Activated T-cell treated with anti-CD3 and anti-CD28 coated beads for 1 hour (primary cell): Measurements from ENCODE around the gene RFX2.
"Not testable (repeated sequence)": the region's sequence is repeated elsewhere in the genome, so short reads cannot be mapped to it uniquely, and the experiment has no call there.

Source experiments
- DNase-seq: peaks from one replicate; pipeline ENCODE4 v3.0.0-alpha.2; 2020; ENCODE audit warnings: low read depth

RFX2 gene

DNA sequence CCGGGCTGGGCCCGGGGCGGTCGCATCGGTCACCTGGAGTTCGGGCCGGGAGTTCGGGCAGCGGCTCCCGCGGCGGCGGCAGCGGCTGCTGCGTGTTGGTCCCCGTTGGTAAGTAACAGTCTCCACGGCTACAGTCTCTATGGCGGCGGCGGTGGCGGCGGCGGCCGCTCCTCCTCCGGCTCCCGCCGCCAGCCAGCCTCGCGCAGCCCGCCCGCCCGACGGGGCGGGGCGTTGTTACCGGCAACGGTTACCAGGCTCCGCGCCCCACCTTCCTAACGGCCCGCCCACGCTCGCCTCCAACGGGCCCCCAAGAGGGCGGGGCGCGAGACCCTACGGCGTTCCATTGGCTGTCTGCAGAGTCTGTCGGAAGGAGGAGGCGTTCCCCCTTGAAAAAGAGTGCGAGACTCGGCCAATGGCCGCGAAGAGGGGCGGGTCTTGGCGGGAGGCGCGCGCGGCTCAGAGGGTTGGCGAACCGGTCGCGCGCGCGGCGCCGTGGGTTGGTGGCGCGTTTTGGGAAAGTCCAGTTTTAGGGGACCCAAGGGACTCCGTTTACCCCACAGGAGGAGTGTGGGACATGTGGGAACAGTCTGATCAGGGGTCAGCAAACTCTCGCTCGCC, at the start of gene RFX2:
TSS of gene RFX2 (minus strand) at position 141 of the 618 bp plus-strand sequence. CDS start 63,004 bp downstream, outside the sequence.
- DNase-seq = peak; percentile 99

- no peak for DNase-seq
These were observed 45.7 kb upstream of the RFX2 start for GRCh38 chr19:6156033-6156432.

DNA sequence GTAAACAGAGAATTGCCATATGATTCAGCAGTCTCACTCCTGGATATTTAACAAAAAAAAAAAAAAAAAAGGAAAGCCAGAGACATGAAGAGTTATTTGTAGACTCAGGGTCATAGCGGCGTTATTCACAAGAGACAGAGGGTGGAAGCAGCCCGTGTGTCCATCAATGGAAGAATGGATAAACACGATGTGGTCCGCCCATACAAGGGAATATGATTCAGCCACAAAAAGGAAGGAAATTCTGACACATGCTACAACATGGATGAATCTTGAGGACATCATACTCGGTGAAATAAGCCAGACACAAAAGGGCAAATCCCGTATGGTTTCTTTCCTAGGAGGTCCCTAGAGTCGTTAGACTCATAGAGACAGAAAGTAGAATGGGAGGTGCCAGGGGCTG, 40.0 kb upstream of the RFX2 start:
- DNase-seq = no peak

- DNase-seq = no peak
These were observed 30.9 kb upstream of the RFX2 start for GRCh38 chr19:6141217-6141616.

GRCh38 chr19:6138511-6138910, 28.2 kb upstream of the RFX2 start:
- DNase-seq = no peak

- DNase-seq = no peak
These were observed 27.8 kb upstream of the RFX2 start for GRCh38 chr19:6138066-6138465.

DNA sequence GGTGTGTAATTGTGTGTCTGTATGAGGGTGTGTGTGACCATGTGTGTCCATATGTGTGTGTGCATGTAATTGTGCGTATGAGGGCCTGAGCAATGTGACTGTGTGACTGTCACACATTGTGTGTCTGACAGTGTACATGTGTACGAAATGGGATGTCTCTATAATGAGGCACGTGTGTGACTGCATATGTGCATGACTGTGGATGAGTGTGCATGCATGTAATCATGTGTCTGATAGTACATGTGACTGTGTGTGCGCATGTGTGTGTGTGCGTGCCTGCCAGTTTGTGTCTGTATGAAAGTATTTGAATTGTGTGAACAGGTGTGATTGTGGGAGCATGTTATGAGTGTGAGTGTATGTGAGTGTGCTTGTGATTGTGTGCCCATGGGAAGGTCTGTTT, 22.9 kb upstream of the RFX2 start:
- DNase-seq = no peak

DNA sequence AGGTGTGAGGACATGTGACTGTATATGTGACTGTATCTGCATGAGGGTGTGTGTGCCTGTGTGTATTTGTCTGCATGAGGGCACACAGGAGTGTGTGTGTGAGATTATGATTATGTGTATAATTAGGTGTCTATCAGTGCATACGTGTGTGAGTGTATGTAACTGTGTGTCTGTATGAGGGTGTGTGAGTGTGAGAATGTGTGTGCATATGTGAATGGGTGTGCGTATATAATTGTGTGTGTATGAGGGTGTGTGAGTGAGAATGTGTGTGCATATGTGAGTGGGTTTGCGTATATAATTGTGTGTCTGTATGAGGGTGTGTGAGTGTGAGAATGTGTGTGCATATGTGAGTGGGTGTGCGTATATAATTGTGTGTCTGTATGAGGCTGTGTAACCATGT, 22.2 kb upstream of the RFX2 start:
- no peak for DNase-seq

- DNase-seq = no peak
These were observed 17.5 kb upstream of the RFX2 start for GRCh38 chr19:6127716-6128335.

DNA sequence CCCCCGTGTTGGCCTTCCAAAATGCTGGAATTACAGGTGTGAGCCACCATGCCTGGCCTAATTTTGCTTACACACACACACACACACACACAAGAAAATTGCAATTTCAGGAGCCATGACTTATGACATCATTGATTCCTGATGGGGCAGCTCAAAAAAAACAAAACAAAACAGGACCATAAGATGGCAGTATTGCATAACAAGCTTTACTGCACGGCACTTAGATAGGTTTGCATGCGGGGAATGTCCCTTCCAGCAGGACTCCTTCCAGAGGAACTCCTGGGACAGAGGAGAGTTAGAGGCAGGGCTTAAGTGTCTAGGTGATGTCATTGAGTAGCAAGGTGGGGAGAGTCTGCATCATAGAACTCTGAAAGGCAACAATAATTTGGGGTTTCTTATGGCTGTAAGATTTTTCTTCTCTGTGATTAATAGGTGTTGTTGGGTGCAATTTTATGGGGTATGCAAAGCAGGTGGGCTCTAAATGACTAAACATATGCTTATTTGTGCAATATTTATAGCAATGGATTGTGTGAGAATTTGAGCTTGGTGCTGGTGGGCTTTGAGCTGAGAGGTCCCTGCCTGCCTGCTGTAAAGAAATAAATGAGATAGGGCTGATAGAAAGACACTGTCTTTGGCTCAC, 16.2 kb upstream of the RFX2 start:
- no peak for DNase-seq

GRCh38 chr19:6125571-6125989, 15.3 kb upstream of the RFX2 start:
- peak; percentile 36 for DNase-seq

- no peak for DNase-seq
These were observed 8.7 kb upstream of the RFX2 start for GRCh38 chr19:6119031-6119430.

- DNase-seq = no peak
These were observed 7.7 kb upstream of the RFX2 start for GRCh38 chr19:6118043-6118442.

DNA sequence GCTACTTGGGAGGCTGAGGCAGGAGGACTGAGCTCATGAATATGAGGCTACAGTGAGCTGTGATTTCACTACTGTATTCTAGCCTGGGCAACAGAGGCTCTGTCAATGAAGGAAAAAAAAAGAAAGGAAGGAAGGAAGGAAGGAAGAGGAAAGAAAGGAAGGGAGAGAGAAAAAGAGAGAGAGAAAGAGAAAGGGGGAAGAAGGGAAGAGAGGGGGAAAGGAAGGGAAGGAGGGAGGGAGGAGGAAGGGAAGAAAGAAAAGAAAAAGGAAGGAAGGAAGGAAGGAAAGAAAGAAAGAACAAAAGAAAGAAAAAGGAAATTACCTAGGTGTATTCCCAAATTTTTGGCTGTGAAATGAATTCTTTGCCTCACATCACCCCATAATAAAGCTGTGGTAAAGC, 7.2 kb upstream of the RFX2 start:
- no peak for DNase-seq

DNA sequence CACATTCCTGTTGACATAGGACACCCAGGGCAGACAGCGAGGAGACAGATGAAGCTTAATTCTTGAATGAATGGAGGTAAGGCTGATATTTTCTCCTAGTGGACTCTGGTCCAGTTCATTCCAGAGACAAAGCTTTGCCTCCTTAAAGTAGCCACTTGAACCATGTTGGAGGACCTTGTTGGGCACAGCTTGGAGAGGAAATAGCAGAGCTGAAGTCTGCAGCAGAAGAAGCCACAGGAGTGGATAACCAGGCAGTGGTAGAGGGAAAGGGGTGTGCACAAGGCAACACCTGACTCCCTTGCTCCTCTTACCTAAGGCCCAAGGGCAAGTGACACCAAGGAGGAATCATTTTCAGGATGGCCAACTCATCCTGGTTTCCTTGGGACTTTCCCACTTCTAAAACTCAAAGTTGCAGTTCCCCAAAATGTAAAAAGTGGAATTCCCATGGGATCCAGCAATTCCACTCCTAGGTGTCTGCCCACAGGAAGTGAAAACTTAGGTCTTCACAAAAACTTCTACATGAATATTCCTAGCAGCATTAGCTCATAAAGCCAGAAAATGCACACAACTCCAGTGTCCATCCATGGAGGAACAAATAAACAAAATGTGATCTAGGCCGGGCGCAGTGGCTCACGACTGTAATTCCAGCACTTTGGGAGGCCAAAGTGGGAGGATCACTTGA, 6.6 kb upstream of the RFX2 start:
- no peak for DNase-seq

- no peak for DNase-seq
These were observed 5.7 kb upstream of the RFX2 start for GRCh38 chr19:6115992-6116391.

GRCh38 chr19:6113616-6114188, 3.4 kb upstream of the RFX2 start:
- no peak for DNase-seq

GRCh38 chr19:6109947-6110346, 353 bp downstream of the RFX2 start:
- no peak for DNase-seq

GRCh38 chr19:6108721-6109633, 1.3 kb downstream of the RFX2 start:
- peak; percentile 49 for DNase-seq

DNA sequence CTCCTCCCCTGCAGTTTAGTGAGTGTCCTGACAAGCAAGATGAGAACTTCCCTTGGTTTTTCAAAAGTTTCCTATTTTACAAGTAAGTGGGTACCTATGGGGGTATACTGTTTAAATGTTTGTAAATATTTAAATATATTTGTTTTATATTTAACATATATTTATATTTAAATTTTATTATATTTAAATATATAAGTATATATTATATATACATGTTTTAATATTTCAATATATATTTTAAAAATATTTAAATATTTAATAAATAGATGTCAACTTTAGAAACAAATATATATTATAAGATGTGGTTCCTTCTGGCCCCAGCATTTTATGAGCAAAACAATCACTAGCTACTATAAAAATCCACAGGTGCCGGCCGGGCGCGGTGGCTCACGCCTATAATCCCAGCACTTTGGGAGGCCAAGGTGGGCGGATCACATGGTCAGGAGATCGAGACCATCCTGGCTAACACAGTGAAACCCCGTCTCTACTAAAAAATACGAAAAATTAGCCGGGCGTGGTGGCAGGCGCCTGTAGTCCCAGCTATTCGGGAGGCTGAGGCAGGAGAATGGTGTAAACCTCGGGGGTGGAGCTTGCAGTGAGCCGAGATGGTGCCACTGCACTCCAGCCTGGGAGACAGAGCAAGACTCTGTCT, 3.5 kb downstream of the RFX2 start:
- not testable (repeated sequence) for DNase-seq

- DNase-seq = no peak
These were observed 4.9 kb downstream of the RFX2 start for GRCh38 chr19:6105444-6105843.
